HCT116 (cell line): ENCODE measurements around the gene PLCB4. TPM values are rescaled to one million over a fixed set of nuclear protein-coding genes. Genes with fewer than 3 reads are reported as not detected.

ENCODE experiments used
- ATAC-seq: fragments of 200-7000 bp; cut with Tn5 transposase; 2 replicates; pipeline ENCODE4 v1.9.1; 2020; ENCODE audit warnings: mild to moderate bottlenecking, moderate library complexity
- BruUV-seq: library from RNA; stranded (reverse); fragments of 400-500 nt; replicated peaks from 2 replicates; lab custom pipeline; 2021; lab: Mats Ljungman, UMichigan
- CTCF ChIA-PET: fragments of 300-600 bp; sonication (Branson Sonifier 250); formaldehyde crosslinking; loops from one replicate; lab custom pipeline; 2021; ENCODE audit warnings: antibody characterized with exemption; lab: Charles Lee
- POLR2A ChIA-PET: fragments of 300-600, 350-600 bp; sonication (Branson Sonifier 250); formaldehyde crosslinking; loops from one replicate; lab custom pipeline; 2021; ENCODE audit warnings: antibody characterized with exemption; lab: Charles Lee
- RAD21 ChIA-PET, 2 experiments: fragments of 300-600 bp; sonication (Branson Sonifier 250); formaldehyde crosslinking; loops; one replicate each; lab custom pipeline; 2023; ENCODE audit warnings: low total read pairs in 2 of 2; ENCODE audit not compliant: uncharacterized antibody in 2 of 2, unreplicated experiment in 2 of 2, low non-redundant PET in 1 of 2; lab: Charles Lee
- DNase-seq: peaks from one replicate; pipeline ENCODE4 v3.0.0-alpha.2; 2010; ENCODE audit warnings: low read depth, low spot score
- H2AFZ ChIP-seq: fragments of 200-600 bp; shearing (Covaris generic), sonication (generic); 2 replicates; pipeline ENCODE4 v1.6.1; 2017; ENCODE audit warnings: low read depth, mixed run types, mixed read lengths, antibody characterized with exemption, low read length; ENCODE audit not compliant: poor library complexity, severe bottlenecking
- H3K27ac ChIP-seq: 2 replicates; pipeline ENCODE4 v1.5.1; 2012; ENCODE audit warnings: low read depth, low read length
- H3K27me3 ChIP-seq: fragments of 200-600 bp; sonication (generic); 2 replicates; pipeline ENCODE4 v1.6.1; 2016; ENCODE audit warnings: mixed run types, low read length, mixed read lengths; ENCODE audit not compliant: insufficient read depth
- H3K36me3 ChIP-seq, 2 experiments: fragments of 200-500 bp in 1 of 2; fragments of 200-600 bp in 1 of 2; sonication (Bioruptor generic) in 1 of 2; sonication (generic) in 1 of 2; 2 replicates each; pipeline versions ENCODE4 v1.5.1 to v1.6.1; 2014 to 2016; ENCODE audit warnings: low read length in 2 of 2, inconsistent platforms in 1 of 2, mixed read lengths in 1 of 2, mixed run types in 1 of 2; ENCODE audit not compliant: insufficient read depth in 2 of 2, control insufficient read depth in 1 of 2
- H3K4me1 ChIP-seq, 2 experiments: fragments of 200-600 bp in 1 of 2; sonication (generic) in 1 of 2; 2 replicates each; pipeline versions ENCODE4 v1.5.1 to v1.6.1; 2012 to 2017; ENCODE audit warnings: low read length in 2 of 2, inconsistent platforms in 1 of 2, mild to moderate bottlenecking in 1 of 2, mixed read lengths in 1 of 2, mixed run types in 1 of 2, moderate library complexity in 1 of 2; ENCODE audit not compliant: insufficient read depth in 2 of 2, control insufficient read depth in 1 of 2
- H3K4me2 ChIP-seq: fragments of 200-600 bp; sonication (generic); 2 replicates; pipeline ENCODE4 v1.6.1; 2017; ENCODE audit warnings: mixed run types, low read length, mixed read lengths
- H3K4me3 ChIP-seq, 2 experiments: fragments of 200-600 bp in 1 of 2; sonication (generic) in 1 of 2; replicated peaks in 1 of 2; 2 replicates each; pipeline ENCODE4 v1.5.1; 2011 to 2016; ENCODE audit warnings: low read length in 2 of 2, control low read depth in 1 of 2, low read depth in 1 of 2, mild to moderate bottlenecking in 1 of 2, mixed read lengths in 1 of 2, mixed run types in 1 of 2
- H3K79me2 ChIP-seq: fragments of 200-600 bp; sonication (generic); 2 replicates; pipeline ENCODE4 v1.6.1; 2017; ENCODE audit warnings: mild to moderate bottlenecking, mixed run types, low read length, moderate library complexity, mixed read lengths; ENCODE audit not compliant: insufficient read depth
- H3K9ac ChIP-seq: fragments of 200-600 bp; sonication (generic); 2 replicates; pipeline ENCODE4 v1.6.1; 2016; ENCODE audit warnings: low read length, mixed read lengths
- H3K9me2 ChIP-seq: fragments of 200-600 bp; sonication (generic), shearing (Covaris generic); 2 replicates; pipeline ENCODE4 v1.6.1; 2017; ENCODE audit warnings: mixed run types, mild to moderate bottlenecking, moderate library complexity; ENCODE audit not compliant: insufficient read depth
- H3K9me3 ChIP-seq, 2 experiments: fragments of 200-500 bp in 1 of 2; fragments of 200-600 bp in 1 of 2; sonication (Bioruptor generic) in 1 of 2; sonication (generic) in 1 of 2; 2 replicates each; pipeline ENCODE4 v1.6.1; 2014 to 2017; ENCODE audit warnings: low read length in 2 of 2, mixed read lengths in 2 of 2, inconsistent platforms in 1 of 2, low read depth in 1 of 2, mild to moderate bottlenecking in 1 of 2, mixed run types in 1 of 2, moderate library complexity in 1 of 2; ENCODE audit not compliant: control insufficient read depth in 1 of 2, insufficient read depth in 1 of 2
- H4K20me1 ChIP-seq: fragments of 200-600 bp; sonication (generic), shearing (Covaris generic); 2 replicates; pipeline ENCODE4 v1.6.1; 2017; ENCODE audit warnings: mixed run types, mild to moderate bottlenecking, moderate library complexity; ENCODE audit not compliant: insufficient read depth
- CTCF ChIP-seq, 3 experiments: fragments of 200-600 bp in 1 of 3; sonication (generic) in 1 of 3; IDR thresholded peaks in 2 of 3; conservative IDR thresholded peaks in 1 of 3; 2 replicates each; pipeline ENCODE4 v1.5.1; 2012 to 2017; ENCODE audit warnings: low read depth in 2 of 3, low read length in 2 of 3, antibody characterized with exemption in 1 of 3, borderline replicate concordance in 1 of 3, control low read depth in 1 of 3, mild to moderate bottlenecking in 1 of 3, mixed read lengths in 1 of 3, mixed run types in 1 of 3, moderate library complexity in 1 of 3; ENCODE audit not compliant: insufficient read depth in 1 of 3
- EGR1 ChIP-seq: IDR thresholded peaks from 2 replicates; pipeline ENCODE4 v1.6.1; 2012; ENCODE audit warnings: low read depth
- EZH2 ChIP-seq: fragments of 200-600 bp; sonication (generic); IDR thresholded peaks from 2 replicates; pipeline ENCODE4 v1.6.1; 2017; ENCODE audit warnings: antibody characterized with exemption, mixed run types
- EZH2phosphoT487 ChIP-seq: fragments of 200-600 bp; IDR thresholded peaks from 2 replicates; pipeline ENCODE4 v1.6.1; 2018; ENCODE audit warnings: antibody characterized with exemption, borderline replicate concordance
- FOSL1 ChIP-seq: IDR thresholded peaks from 2 replicates; pipeline ENCODE4 v1.6.1; 2012; ENCODE audit warnings: low read depth
- MAX ChIP-seq: IDR thresholded peaks from 2 replicates; pipeline ENCODE4 v1.6.1; 2012
- POLR2A ChIP-seq: IDR thresholded peaks from 2 replicates; pipeline ENCODE4 v1.7.0; 2011; ENCODE audit warnings: borderline replicate concordance; ENCODE audit not compliant: insufficient read depth, insufficient read length; ENCODE audit errors: extremely low read depth
- POLR2AphosphoS5 ChIP-seq: IDR thresholded peaks from 2 replicates; pipeline ENCODE4 v1.6.1; 2011; ENCODE audit warnings: mild to moderate bottlenecking, low read depth, low read length, moderate library complexity
- SIN3A ChIP-seq: IDR thresholded peaks from 2 replicates; pipeline ENCODE4 v1.6.1; 2012; ENCODE audit warnings: low read depth
- SP1 ChIP-seq: IDR thresholded peaks from 2 replicates; pipeline ENCODE4 v1.6.1; 2012; ENCODE audit warnings: low read depth
- SRF ChIP-seq: IDR thresholded peaks from 2 replicates; pipeline ENCODE4 v1.6.1; 2012; ENCODE audit warnings: low read depth
- TCF7L2 ChIP-seq: IDR thresholded peaks from 2 replicates; pipeline ENCODE4 v1.7.0; 2011; ENCODE audit warnings: borderline replicate concordance, inconsistent platforms; ENCODE audit not compliant: insufficient read depth, insufficient read length; ENCODE audit errors: extremely low read depth
- ZNF274 ChIP-seq: fragments of 200-500 bp; sonication (Bioruptor generic); IDR thresholded peaks from 2 replicates; pipeline ENCODE4 v1.6.1; 2014; ENCODE audit warnings: mild to moderate bottlenecking, low read depth, low read length, inconsistent platforms
- intact Hi-C: fragments of 100-400 bp; cut with micrococcal nuclease; formaldehyde crosslinking; loops from 2 replicates; pipeline ENCODE4 v1.10.0; 2022
- total RNA-seq: library from RNA; stranded (reverse); gene quantifications from one replicate; pipeline ENCODE4 v1.2.1, GENCODE V29; 2021; ENCODE audit not compliant: unreplicated experiment

The PLCB4 gene
- total RNA-seq, 1 experiment from 2014 or later, result 2.5 TPM

- H3K4me3 ChIP-seq, result no peak overlapping the region
- ChIA-PET RAD21 (no interaction called here), CTCF (no interaction called here), POLR2A (no interaction called here)
- H3K4me1 ChIP-seq, result no peaks in the 10 kb centered on the region
- TF ChIP-seq EZH2 (no peak), FOSL1 (no peak), EZH2phosphoT487 (no peak), POLR2A (no peak), TCF7L2 (no peak), ZNF274 (no peak), EGR1 (no peak), SRF (no peak), POLR2AphosphoS5 (no peak), CTCF (IDR thresholded peaks at IDR 0.05 in 2 of 3, conservative IDR thresholded peaks at IDR 0.05 in 1 of 3; ENCODE audit: borderline replicate concordance in 1 of 3, insufficient read depth in 1 of 3, low read depth in 2 of 3, low read length in 2 of 3) (no peak), SIN3A (no peak), SP1 (no peak), MAX (no peak)
- no peaks in the 10 kb centered on the region for H3K9me3 ChIP-seq
- DNase-seq (no peak), ATAC-seq (no peak)
- no peaks in the 10 kb centered on the region for H3K79me2 ChIP-seq
- no peak overlapping the region for H3K4me2 ChIP-seq
- H3K27ac ChIP-seq, result no peak overlapping the region
- no TSS peak for BruUV-seq
- intact Hi-C loops, result no loop called here
- no peaks in the 10 kb centered on the region for H3K9me2 ChIP-seq
- H2AFZ ChIP-seq, result no peak overlapping the region
- no peak overlapping the region for H3K9ac ChIP-seq
- H4K20me1 ChIP-seq, result no peaks in the 10 kb centered on the region
- H3K36me3 ChIP-seq, result no peaks in the 10 kb centered on the region
- no peaks in the 10 kb centered on the region for H3K27me3 ChIP-seq
These were observed 319.4 kb downstream of the PLCB4 start for GRCh38 chr20:9388160-9388812.
